NB4 (cell line): ENCODE data around the gene TNFAIP8L3.

Experiments used
- DNase-seq: peaks from one replicate; pipeline ENCODE4 v3.0.0; 2010; ENCODE audit warnings: low read depth
- H3K4me3 ChIP-seq: one replicate; pipeline ENCODE4 v1.5.1; 2011; ENCODE audit warnings: mild to moderate bottlenecking, low read depth, low read length, moderate library complexity
- CTCF ChIP-seq: IDR thresholded peaks from one replicate; pipeline ENCODE4 v1.5.1; 2012; ENCODE audit warnings: low read depth, low read length
- MAX ChIP-seq: IDR thresholded peaks from 2 replicates; pipeline ENCODE4 v1.6.1; 2011; ENCODE audit warnings: low read depth, low read length
- MYC ChIP-seq: IDR thresholded peaks from 2 replicates; pipeline ENCODE4 v1.6.1; 2011; ENCODE audit warnings: low read depth, low read length
- POLR2A ChIP-seq: IDR thresholded peaks from 2 replicates; pipeline ENCODE4 v1.6.1; 2011; ENCODE audit warnings: mild to moderate bottlenecking; ENCODE audit not compliant: insufficient read length; ENCODE audit errors: extremely low read depth

TNFAIP8L3 gene

DNA sequence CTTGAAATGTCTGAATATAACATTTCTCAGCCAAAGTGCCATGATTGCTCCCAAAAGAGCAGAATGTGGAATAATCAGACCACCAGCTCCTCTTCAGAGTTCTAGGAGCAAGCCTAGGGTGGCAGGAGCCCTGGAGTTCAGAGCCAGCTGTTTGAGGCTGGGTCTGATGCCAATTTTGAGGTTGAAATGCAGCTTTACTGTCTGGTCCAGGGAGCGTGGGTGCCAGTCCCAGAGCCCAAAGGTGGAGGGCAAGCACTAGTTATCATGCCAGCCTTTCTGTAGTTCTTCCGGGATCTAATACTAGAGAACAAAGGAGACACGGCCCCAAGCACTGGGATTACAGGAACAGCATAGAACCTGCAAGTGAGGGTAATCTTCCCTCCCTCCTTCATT lies 69.3 kb downstream of the TNFAIP8L3 start:
- no peak for TF ChIP-seq MYC
- no peak for DNase-seq
- H3K4me3 ChIP-seq, result no peak overlapping the region

DNA sequence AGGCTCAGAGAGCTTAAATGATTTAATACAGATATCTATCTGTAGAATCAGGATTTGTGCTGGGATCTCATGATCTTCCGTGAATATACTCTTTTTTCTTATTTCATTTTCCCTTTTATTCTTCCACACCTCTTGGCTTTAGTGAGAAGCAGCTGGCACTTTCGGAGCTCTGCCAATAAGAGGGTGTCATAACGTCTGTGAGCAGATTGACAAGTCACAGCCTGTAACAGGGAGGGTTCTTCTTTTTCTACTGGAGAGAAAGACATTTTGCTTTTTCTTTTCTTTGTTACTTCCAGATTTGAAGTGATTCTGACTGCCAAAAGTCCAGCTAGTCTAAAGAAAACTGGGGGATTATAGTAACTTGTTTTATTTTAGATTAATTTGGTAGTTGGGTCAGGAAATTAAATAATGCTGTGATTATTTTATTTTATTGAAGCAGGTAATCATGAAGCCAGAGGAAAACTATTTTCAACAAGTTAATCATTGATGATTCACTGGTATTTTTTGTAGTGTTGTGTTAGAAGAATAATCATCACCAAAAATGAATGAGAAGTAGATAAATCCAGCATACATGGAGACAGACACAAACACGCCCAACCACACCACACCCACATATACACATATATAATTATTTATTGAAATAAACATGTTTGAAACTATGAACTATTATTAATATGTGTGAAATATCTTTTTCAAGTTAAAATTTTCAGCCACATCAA lies 69.8 kb downstream of the TNFAIP8L3 start:
- no peak for DNase-seq
- H3K4me3 ChIP-seq, result no peak overlapping the region
- TF ChIP-seq POLR2A, result no peak
- TF ChIP-seq MAX, result no peak
- TF ChIP-seq CTCF, result no peak
- TF ChIP-seq MYC, result no peak

- H3K4me3 ChIP-seq, result no peak overlapping the region
- no peak for DNase-seq
- TF ChIP-seq MYC (no peak), CTCF (no peak), POLR2A (no peak), MAX (no peak)
These were observed 71.2 kb downstream of the TNFAIP8L3 start for GRCh38 chr15:51023499-51023898.

DNA sequence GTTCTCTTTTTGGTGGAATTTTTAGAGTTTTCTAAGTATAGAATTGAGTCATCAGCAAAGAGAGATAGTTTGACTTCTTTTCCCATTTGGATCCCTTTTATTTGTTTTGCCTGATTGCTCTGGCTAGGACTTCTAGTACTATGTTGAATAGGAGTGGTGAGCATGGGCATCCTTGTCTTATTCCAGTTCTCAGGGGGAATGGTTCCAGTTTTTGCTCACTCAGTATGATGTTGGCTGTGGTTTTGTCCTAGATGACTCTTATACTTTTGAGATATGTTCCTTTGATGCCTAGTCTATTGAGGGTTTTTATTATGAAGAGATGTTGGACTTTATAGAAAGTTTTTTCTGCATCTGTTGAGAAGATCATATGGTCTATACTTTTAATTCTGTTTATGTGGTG lies 72.5 kb downstream of the TNFAIP8L3 start:
- H3K4me3 ChIP-seq, result no peak overlapping the region
- TF ChIP-seq MAX (no peak), MYC (no peak), POLR2A (no peak), CTCF (no peak)
- no peak for DNase-seq

DNA sequence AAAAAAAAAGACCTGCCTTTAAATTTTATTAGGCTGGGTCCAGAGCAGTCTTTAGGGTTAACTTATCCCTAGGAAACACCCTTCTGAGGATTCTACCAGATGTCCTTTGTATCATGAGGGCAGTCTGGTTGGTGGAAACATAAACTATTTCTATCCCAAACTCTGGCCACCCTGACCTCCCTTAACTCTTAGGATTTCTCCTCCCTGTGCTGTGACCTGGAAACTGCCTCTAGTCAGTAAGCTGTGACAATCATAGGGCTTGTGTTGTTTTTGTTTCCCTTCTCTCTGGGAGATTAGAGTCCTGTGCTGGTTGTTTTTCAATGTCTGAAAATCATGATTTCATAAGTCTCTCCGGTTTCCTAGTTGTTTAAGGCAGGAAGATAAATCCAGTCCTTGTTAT lies 78.1 kb downstream of the TNFAIP8L3 start:
- no peak overlapping the region for H3K4me3 ChIP-seq
- no peak for DNase-seq
- no peak for TF ChIP-seq MAX
- no peak for TF ChIP-seq MYC
- TF ChIP-seq CTCF, result no peak
- no peak for TF ChIP-seq POLR2A

DNA sequence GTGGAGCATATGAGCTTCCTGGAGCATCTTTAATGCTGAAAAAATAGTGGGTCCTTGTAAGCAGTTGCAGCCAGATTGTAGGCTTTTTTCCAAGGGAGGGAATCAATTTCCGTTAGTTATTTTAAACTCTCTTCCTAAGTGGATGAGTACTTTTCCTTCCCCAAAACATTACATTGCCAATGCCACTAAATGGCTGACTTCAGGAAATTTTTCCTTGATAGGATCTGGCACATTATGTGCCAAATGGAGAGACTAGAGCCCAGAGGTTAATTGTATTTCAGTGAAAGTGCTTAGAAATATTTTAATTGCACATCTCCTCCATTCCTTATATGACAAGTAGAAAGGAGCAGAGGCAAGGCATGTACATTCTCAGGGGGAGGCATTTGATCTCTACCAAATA lies 83.5 kb downstream of the TNFAIP8L3 start:
- no peak overlapping the region for H3K4me3 ChIP-seq
- no peak for DNase-seq
- TF ChIP-seq MAX (no peak), MYC (no peak), CTCF (no peak), POLR2A (no peak)
